HCT116 (cell line): ENCODE measurements around the gene ACOT2.
"Not testable (repeated sequence)": the region's sequence is repeated elsewhere in the genome, so short reads cannot be mapped to it uniquely, and the experiment has no call there.

Experiments
- CTCF ChIP-seq, 3 experiments: fragments of 200-600 bp in 1 of 3; sonication (generic) in 1 of 3; IDR thresholded peaks in 2 of 3; conservative IDR thresholded peaks in 1 of 3; 2 replicates each; pipeline ENCODE4 v1.5.1; 2012 to 2017; ENCODE audit warnings: low read depth in 2 of 3, low read length in 2 of 3, antibody characterized with exemption in 1 of 3, borderline replicate concordance in 1 of 3, control low read depth in 1 of 3, mild to moderate bottlenecking in 1 of 3, mixed read lengths in 1 of 3, mixed run types in 1 of 3, moderate library complexity in 1 of 3; ENCODE audit not compliant: insufficient read depth in 1 of 3
- EZH2phosphoT487 ChIP-seq: fragments of 200-600 bp; IDR thresholded peaks from 2 replicates; pipeline ENCODE4 v1.6.1; 2018; ENCODE audit warnings: antibody characterized with exemption, borderline replicate concordance
- JUND ChIP-seq: IDR thresholded peaks from 2 replicates; pipeline ENCODE4 v1.6.1; 2012
- POLR2A ChIP-seq: IDR thresholded peaks from 2 replicates; pipeline ENCODE4 v1.7.0; 2011; ENCODE audit warnings: borderline replicate concordance; ENCODE audit not compliant: insufficient read depth, insufficient read length; ENCODE audit errors: extremely low read depth
- POLR2AphosphoS5 ChIP-seq: IDR thresholded peaks from 2 replicates; pipeline ENCODE4 v1.6.1; 2011; ENCODE audit warnings: mild to moderate bottlenecking, low read depth, low read length, moderate library complexity
- RAD21 ChIP-seq: IDR thresholded peaks from 2 replicates; pipeline ENCODE4 v1.6.1; 2012; ENCODE audit warnings: low read depth, mild to moderate bottlenecking

- not testable (repeated sequence) for TF ChIP-seq POLR2AphosphoS5; JUND; POLR2A; EZH2phosphoT487; CTCF (IDR thresholded peaks at IDR 0.05 in 2 of 3, conservative IDR thresholded peaks at IDR 0.05 in 1 of 3; ENCODE audit: borderline replicate concordance in 1 of 3, insufficient read depth in 1 of 3, low read depth in 2 of 3, low read length in 2 of 3); RAD21
Measured at GRCh38 chr14:73590673-73591004, 21.6 kb downstream of the ACOT2 start.
